Measurements from ENCODE around the gene KRT73. TPM values are rescaled to one million over a fixed set of nuclear protein-coding genes. Genes with fewer than 3 reads are reported as not detected.
"Not testable (repeated sequence)": the region's sequence is repeated elsewhere in the genome, so short reads cannot be mapped to it uniquely, and the experiment has no call there.

The KRT73 gene
- total RNA-seq, 3 donors from 2014 or later, result not detected

DNA sequence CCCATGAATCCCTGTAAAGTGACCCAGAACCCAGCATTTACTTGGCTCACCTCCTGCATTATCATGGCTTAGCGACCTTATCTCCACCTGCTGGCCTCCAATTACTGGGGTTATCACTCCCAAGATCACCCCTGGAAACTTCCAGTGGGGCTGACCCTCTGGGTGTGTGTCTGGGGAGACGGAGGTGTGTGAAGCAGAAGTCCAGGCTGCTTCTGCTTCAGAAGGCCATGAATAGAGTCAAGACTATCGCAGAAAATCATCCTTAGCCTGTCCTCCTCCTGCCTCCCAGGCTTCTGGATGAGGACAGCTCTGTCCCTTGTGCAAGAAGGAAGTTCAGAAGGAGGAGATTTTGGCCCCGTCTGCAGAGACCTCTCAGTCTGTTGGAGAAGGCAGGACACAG, 16.7 kb downstream of the KRT73 start:
- Histone ChIP-seq H3K4me1 (no peaks in the 10 kb centered on the region), H3K36me3 (no peaks in the 10 kb centered on the region), H3K4me3 (no peak overlapping the region), H3K27ac (no peak overlapping the region), H3K27me3 (peaks cover 0 to 36% of the 10 kb centered on the region in 2 donors), H3K9me3 (no peaks in the 10 kb centered on the region)
- intact Hi-C loops (cut with DNase I; ENCODE audit: low total_unique reads), result no loop called here
- no peak for DNase-seq (ENCODE audit: low spot score in 2 of 2)
- no peak for TF ChIP-seq POLR2A (IDR thresholded peaks at IDR 0.05)
- TF ChIP-seq, protein P1, sequence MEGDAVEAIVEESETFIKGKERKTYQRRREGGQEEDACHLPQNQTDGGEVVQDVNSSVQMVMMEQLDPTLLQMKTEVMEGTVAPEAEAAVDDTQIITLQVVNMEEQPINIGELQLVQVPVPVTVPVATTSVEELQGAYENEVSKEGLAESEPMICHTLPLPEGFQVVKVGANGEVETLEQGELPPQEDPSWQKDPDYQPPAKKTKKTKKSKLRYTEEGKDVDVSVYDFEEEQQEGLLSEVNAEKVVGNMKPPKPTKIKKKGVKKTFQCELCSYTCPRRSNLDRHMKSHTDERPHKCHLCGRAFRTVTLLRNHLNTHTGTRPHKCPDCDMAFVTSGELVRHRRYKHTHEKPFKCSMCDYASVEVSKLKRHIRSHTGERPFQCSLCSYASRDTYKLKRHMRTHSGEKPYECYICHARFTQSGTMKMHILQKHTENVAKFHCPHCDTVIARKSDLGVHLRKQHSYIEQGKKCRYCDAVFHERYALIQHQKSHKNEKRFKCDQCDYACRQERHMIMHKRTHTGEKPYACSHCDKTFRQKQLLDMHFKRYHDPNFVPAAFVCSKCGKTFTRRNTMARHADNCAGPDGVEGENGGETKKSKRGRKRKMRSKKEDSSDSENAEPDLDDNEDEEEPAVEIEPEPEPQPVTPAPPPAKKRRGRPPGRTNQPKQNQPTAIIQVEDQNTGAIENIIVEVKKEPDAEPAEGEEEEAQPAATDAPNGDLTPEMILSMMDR (IDR thresholded peaks at IDR 0.05), result no peak

DNA sequence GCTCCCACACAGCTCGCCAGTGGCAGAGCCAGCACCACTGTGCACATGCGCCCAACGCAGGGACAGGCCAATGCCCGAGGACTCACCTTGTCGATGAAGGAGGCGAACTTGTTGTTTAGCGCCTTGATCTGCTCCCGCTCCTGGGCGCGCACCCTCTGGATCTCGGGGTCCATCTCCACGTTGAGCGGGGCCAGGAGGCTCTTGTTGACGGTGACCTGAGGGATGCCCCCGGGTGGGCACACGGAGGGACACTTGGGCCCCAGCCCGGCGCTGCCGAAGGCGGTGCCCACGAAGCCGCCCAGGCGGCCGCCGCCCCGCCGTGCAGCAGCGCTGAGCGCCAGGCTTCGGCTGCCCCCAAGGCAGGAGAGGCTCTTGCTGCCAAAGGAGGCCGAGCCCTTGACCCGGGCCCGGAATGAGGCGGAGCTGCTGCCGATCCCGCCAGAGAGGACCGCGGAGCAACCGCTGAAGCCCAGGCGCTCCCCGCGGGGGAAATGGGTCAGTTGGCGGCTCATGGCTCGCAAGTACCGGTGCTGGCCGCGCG, 17.3 kb downstream of the KRT73 start, which contains the start of gene KRT72:
KRT72 (minus strand) TSS at position 523 of the 541 bp plus-strand sequence; CDS start at position 512, 11 bp downstream.
- intact Hi-C loops (cut with DNase I; ENCODE audit: low total_unique reads), result no loop called here
- no peaks in the 10 kb centered on the region for H3K36me3 ChIP-seq
- H3K9me3 ChIP-seq, result no peaks in the 10 kb centered on the region
- no peaks in the 10 kb centered on the region for H3K4me1 ChIP-seq
- H3K27me3 ChIP-seq, result peaks cover 0 to 36% of the 10 kb centered on the region in 2 donors
- no peak for DNase-seq (ENCODE audit: low spot score in 2 of 2)
- H3K27ac ChIP-seq, result no peak within 1 kb of the TSS
- H3K4me3 ChIP-seq, result peak within 1 kb of the TSS in 1 of 3 donors; percentile 25
- TF ChIP-seq POLR2AphosphoS5 (IDR thresholded peaks at IDR 0.05) (no peak), POLR2A (IDR thresholded peaks at IDR 0.05) (no peak)
- TF ChIP-seq, protein P1 (IDR thresholded peaks at IDR 0.05), result no peak

DNA sequence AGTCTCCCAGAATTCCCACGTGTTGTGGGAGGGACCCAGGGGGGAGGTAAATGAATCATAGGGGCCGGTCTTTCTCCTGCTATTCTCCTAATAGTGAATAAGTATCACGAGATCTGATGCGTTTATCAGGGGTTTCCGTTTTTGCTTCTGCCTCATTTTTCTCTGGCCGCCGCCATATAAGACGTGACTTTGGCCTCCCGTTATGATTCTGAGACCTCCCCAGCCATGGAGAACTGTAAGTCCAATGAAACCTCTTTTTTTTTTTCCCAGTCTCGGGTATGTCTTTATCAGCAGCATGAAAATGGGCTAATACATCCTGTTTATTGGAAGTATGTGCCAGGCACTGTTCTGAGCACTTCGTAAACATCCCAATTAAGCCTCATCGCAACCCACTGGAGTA, 17.9 kb downstream of the KRT73 start:
- H3K27ac ChIP-seq, result no peak overlapping the region
- intact Hi-C loops (cut with DNase I; ENCODE audit: low total_unique reads), result no loop called here
- no peaks in the 10 kb centered on the region for H3K4me1 ChIP-seq
- no peak overlapping the region for H3K4me3 ChIP-seq
- TF ChIP-seq POLR2AphosphoS5 (IDR thresholded peaks at IDR 0.05) (no peak), POLR2A (IDR thresholded peaks at IDR 0.05) (no peak)
- TF ChIP-seq, protein P1 (IDR thresholded peaks at IDR 0.05), result no peak
- peaks cover 0 to 36% of the 10 kb centered on the region in 2 donors for H3K27me3 ChIP-seq
- H3K9me3 ChIP-seq, result no peaks in the 10 kb centered on the region
- H3K36me3 ChIP-seq, result no peaks in the 10 kb centered on the region
- DNase-seq (ENCODE audit: low spot score in 2 of 2), result no peak

DNA sequence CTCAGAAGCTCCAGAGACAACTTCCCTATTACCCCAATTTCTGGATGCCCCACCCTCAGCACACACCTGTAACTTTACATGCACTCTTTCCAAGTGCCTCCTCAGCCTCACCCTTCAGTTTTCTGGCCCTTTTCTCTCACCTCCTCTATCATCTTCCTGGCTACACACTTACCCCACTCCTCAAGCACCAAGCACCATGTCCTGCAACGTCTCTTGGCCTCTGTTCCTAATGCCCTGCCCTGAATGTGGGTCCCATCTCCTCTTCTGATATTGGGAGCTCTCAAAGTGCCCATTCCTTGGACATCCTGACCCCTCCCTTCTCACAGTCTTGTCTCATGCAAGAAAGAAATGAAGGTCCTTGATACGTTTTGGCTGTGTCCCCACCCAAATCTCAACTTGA, 18.3 kb downstream of the KRT73 start:
- peaks cover 0 to 36% of the 10 kb centered on the region in 2 donors for H3K27me3 ChIP-seq

DNA sequence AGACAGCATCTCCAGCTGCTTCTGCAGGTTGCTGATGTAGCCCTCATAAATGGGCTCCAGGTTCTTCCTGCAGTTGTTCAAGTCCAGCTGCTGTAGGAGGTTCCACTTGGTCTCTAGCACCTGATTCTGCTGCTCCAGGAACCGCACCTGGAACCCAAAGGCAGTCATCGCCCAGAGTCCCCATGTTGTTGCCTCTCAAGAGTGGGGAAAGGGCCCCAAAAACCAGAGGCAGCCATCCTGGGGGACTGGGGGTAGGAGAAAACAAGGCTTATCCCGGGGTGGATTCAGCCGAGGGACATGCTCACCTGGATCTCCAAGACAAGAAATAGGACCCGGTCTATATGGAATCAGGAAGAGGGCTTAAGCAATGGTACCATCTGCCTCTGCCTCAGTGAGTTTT, 19.4 kb downstream of the KRT73 start:
- H3K4me3 ChIP-seq, result no peak overlapping the region
- no peaks in the 10 kb centered on the region for H3K9me3 ChIP-seq
- no peak for TF ChIP-seq POLR2AphosphoS5 (IDR thresholded peaks at IDR 0.05)
- TF ChIP-seq, protein P1 (IDR thresholded peaks at IDR 0.05), result no peak
- no peak for TF ChIP-seq POLR2A (IDR thresholded peaks at IDR 0.05)
- peaks cover 0 to 36% of the 10 kb centered on the region in 2 donors for H3K27me3 ChIP-seq
- H3K36me3 ChIP-seq, result no peaks in the 10 kb centered on the region
- no peaks in the 10 kb centered on the region for H3K4me1 ChIP-seq
- intact Hi-C loops (cut with DNase I; ENCODE audit: low total_unique reads), result no loop called here
- no peak overlapping the region for H3K27ac ChIP-seq
- DNase-seq (ENCODE audit: low spot score in 2 of 2), result no peak

More for the DNA sequence above, 18.3 kb downstream of the KRT73 start:
- H3K4me1 ChIP-seq, result no peaks in the 10 kb centered on the region
- no peaks in the 10 kb centered on the region for H3K9me3 ChIP-seq
- intact Hi-C loops (cut with DNase I; ENCODE audit: low total_unique reads), result no loop called here
- no peaks in the 10 kb centered on the region for H3K36me3 ChIP-seq
- H3K27ac ChIP-seq, result no peak overlapping the region
- no peak for DNase-seq (ENCODE audit: low spot score in 2 of 2)
- H3K4me3 ChIP-seq, result no peak overlapping the region
- TF ChIP-seq, protein P1 (IDR thresholded peaks at IDR 0.05), result no peak
- TF ChIP-seq POLR2A (IDR thresholded peaks at IDR 0.05) (no peak), POLR2AphosphoS5 (IDR thresholded peaks at IDR 0.05) (no peak)

DNA sequence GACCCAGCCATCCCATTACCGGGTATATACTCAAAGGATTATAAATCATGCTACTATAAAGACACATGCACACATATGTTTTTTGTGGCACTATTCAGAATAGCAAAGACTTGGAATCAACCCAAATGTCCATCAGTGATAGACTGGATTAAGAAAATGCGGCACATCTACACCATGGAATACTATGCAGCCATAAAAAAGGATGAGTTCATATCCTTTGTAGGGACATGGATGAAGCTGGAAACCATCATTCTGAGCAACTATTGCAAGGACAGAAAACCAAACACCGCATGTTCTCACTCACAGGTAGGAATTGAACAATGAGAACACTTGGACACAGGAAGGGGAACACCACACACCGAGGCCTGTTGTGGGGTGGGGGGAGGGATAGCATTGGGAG, 24.1 kb downstream of the KRT73 start:
- H3K36me3 ChIP-seq; DNase-seq (ENCODE audit: low spot score in 2 of 2); H3K27ac ChIP-seq; H3K4me1 ChIP-seq; intact Hi-C loops (cut with DNase I; ENCODE audit: low total_unique reads); H3K9me3 ChIP-seq; H3K4me3 ChIP-seq: not testable (repeated sequence)
- H3K27me3 ChIP-seq, result peaks cover 0 to 13% of the 10 kb centered on the region in 2 donors
